ENCODE data around the gene G6PC2.
"Not testable (repeated sequence)": the region's sequence is repeated elsewhere in the genome, so short reads cannot be mapped to it uniquely, and the experiment has no call there.

G6PC2 gene, protein sequence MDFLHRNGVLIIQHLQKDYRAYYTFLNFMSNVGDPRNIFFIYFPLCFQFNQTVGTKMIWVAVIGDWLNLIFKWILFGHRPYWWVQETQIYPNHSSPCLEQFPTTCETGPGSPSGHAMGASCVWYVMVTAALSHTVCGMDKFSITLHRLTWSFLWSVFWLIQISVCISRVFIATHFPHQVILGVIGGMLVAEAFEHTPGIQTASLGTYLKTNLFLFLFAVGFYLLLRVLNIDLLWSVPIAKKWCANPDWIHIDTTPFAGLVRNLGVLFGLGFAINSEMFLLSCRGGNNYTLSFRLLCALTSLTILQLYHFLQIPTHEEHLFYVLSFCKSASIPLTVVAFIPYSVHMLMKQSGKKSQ

GRCh38 chr2:168901003-168901402 is at the start of gene G6PC2:
Gene G6PC2 (plus strand): TSS chr2:168901291. CDS start chr2:168901332, 41 bp downstream.
- TF ChIP-seq CTCF (conservative IDR thresholded peaks at IDR 0.05), result no peak
- H3K27ac ChIP-seq, result no peak within 1 kb of the TSS

DNA sequence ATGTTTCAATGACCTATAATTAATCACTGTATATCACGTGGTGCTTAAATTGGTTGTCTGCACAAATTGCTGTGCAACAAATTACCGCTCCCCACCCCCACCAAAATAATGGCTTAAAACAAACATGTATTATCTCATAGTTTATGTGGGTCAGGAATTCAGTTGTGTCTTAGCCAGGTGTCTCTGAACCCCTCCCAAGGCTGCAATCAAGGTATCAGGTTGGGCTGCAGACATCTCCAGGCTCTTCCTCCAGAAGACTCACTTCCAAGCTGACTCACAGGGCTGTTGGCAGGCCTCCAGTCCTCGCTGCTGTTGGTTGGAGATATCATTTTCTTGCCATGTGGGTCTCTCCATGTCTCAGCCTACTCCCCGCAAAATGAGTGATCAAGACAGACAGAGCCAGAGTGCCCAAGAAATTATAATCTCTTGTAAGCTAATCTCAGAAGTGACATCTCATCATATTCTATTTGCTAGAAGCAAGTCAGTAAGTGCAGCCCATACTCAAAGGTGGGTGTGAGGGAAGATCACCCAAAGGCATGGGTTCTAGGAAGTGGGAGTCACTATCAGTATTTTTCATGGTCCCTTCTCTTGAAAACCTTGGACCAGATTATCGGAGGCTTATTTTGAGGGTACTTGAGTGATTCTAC is 49.3 kb upstream of the G6PC2 start:
- no peak overlapping the region for H3K27ac ChIP-seq
- TF ChIP-seq CTCF (conservative IDR thresholded peaks at IDR 0.05), result no peak

- TF ChIP-seq CTCF (conservative IDR thresholded peaks at IDR 0.05), result no peak
- H3K27ac ChIP-seq, result no peak overlapping the region
Observed at GRCh38 chr2:168852481-168852880, 48.6 kb upstream of the G6PC2 start.

DNA sequence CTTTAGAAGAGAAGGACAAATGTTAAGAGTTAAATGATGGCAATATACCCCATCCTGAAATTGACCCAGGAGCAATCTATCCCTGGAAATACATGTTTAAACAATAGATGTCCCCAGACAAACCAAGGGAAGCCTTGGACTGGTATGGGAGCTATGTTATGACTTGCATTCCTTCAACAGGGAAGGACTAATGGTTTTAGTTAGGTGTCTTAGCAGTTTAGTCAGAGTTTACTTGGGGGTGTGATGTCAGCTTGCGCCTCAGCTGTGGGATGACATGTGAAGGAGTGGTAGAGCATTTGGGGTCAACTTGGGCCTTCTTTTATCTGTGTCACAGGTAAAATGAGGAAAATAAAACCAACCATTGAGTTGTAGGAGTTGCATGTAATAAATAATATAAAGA is 47.6 kb upstream of the G6PC2 start:
- no peak for TF ChIP-seq CTCF (conservative IDR thresholded peaks at IDR 0.05)
- H3K27ac ChIP-seq, result no peak overlapping the region

- no peak for TF ChIP-seq CTCF (conservative IDR thresholded peaks at IDR 0.05)
- no peak overlapping the region for H3K27ac ChIP-seq
Observed at GRCh38 chr2:168854651-168855050, 46.4 kb upstream of the G6PC2 start.

GRCh38 chr2:168855601-168856000 is 45.5 kb upstream of the G6PC2 start:
- TF ChIP-seq CTCF (conservative IDR thresholded peaks at IDR 0.05), result no peak
- no peak overlapping the region for H3K27ac ChIP-seq

GRCh38 chr2:168858146-168858545 is 42.9 kb upstream of the G6PC2 start:
- TF ChIP-seq CTCF (conservative IDR thresholded peaks at IDR 0.05), result no peak
- no peak overlapping the region for H3K27ac ChIP-seq

- not testable (repeated sequence) for H3K27ac ChIP-seq
Observed at GRCh38 chr2:168867164-168867563, 33.9 kb upstream of the G6PC2 start.

DNA sequence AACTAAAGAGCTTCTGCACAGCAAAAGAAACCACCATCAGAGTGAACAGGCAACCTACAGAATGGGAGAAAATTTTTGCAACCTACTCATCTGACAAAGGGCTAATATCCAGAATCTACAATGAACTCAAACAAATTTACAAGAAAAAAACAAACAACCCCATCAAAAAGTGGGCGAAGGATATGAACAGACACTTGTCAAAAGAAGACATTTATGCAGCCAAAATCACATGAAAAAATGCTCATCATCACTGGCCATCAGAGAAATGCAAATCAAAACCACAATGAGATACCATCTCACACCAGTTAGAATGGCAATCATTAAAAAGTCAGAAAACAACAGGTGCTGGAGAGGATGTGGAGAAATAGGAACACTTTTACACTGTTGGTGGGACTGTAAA is 30.7 kb upstream of the G6PC2 start:
- not testable (repeated sequence) for H3K27ac ChIP-seq

DNA sequence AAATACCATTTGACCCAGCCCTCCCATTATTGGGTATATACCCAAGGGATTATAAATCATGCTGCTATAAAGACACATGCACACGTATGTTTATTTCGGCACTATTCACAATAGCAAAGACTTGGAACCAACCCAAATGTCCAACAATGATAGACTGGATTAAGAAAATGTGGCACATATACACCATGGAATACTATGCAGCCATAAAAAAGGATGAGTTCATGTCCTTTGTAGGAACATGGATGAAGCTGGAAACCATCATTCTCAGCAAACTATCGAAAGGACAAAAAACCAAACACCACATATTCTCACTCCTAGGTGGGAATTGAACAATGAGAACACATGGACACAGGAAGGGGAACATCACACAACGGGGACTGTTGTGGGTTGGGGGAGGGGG is 30.3 kb upstream of the G6PC2 start:
- H3K27ac ChIP-seq, result not testable (repeated sequence)
